Measurements from ENCODE around the gene PTPRD.
"Not testable (repeated sequence)": the region's sequence is repeated elsewhere in the genome, so short reads cannot be mapped to it uniquely, and the experiment has no call there.

The PTPRD gene

DNA sequence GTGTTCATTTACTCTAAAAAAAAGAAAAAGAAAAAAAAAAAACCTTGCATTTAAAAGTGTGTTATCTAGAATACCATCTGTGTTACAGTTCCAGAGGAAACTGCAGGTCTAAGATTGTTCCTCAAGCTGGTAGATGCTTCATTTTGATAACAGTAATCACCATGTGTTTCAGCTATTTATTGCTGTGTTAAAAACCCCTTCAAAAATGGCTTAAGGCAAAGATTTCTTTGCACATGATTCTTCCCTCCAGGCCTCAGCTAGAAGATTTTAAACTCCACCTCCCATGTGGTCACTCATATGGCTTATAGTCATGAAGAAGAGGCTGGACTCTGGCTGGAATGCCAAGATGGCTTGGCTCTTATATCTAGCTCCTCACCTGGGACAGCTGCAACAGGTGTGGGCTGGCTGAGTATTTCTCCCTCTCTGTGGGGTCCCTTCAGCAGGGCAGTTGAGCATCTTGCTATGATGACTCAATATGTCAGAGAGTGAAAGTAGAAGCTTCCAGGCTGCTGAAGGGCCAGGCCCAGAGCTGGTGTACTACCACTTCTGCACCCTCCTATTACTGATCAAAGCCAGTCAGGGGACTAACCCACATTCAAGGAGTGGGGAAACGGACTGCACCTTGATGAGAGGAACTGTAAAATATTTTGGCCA, 1892.8 kb downstream of the PTPRD start:
- DNase-seq (ENCODE audit: low spot score) = no peak

DNA sequence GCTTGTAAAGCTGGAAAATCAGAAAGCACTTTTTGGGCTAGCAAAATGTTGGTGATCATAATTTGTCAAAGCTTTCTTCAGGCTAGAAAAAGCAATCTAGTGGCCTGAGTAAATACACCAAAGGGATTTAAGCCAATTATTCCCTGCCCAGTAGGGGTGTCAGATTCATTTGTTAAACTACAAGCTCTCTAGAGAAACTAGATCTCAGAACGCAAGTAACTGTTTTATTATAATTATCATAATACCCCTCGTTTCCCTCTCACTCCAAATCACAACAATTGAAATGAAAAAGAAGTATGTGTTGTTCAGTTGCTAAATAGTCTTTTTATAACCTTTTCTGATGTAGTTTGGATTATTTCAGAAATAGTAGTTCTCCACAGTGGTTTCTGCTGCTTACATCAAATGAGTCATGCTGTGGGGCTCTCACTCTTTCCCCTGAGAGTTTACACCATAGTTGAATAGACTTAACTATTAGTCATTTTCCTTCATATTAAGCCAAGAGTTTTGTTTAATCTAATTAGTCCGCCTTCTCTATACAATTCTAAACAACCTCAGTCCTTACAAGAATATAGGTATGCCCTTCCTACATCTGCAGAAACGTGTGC, 1894.6 kb downstream of the PTPRD start:
- DNase-seq (ENCODE audit: low spot score) = no peak

DNA sequence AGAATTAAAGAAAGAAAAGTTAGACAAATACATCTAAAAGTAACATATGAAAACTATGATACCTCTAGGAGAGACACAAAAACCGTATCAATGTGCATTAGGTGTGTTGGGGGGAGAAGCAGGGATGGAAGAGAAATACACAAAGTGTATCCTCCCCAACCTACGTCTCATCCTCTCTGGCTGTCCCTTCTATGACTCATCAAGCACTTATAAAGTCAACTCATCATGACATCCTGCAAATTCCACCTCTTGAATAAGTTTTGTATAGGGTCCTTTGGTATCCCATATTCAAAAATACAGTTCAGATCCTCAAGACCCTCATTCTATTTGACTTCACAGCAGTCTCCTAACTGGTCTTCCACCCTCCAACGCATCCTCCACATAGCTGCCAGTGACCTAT, 1895.7 kb downstream of the PTPRD start:
- DNase-seq (ENCODE audit: low spot score) = no peak

DNA sequence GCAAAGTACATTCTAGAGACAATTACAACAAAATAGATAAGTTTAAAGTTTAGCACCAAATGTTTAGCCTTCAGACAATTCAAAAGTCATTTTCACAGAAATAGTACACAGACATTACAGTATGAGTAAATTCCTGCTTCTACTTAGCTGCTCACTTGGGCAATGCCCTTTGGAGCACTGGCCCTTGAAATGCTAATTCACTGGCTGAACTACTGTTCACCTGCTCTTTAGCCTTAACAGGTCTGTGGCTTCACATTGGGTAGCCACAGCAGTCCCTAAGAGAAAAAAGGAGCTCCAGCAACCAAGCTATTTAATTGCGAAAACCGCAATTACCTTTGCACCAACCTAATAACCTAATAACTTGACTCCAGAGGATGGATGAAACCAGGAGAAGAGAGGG, 1897.0 kb downstream of the PTPRD start:
- no peak for DNase-seq (ENCODE audit: low spot score)

DNA sequence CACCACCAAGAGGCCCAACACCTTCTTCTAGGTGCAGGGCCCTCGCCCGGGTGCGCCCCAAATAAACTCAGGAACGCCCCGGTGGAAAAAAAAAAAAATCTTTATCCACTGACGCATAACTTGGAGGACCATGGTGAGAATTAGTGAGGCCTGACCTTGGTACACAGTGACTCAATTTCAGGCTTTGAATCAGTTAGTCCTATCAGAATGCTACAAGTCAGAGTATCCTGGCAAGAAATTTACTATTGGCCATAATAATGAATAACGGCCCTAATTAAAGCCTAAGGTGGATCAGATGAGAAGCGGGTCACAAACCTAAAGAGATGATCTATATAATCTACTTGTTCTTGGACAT, 1899.0 kb downstream of the PTPRD start:
- no peak for DNase-seq (ENCODE audit: low spot score)

DNA sequence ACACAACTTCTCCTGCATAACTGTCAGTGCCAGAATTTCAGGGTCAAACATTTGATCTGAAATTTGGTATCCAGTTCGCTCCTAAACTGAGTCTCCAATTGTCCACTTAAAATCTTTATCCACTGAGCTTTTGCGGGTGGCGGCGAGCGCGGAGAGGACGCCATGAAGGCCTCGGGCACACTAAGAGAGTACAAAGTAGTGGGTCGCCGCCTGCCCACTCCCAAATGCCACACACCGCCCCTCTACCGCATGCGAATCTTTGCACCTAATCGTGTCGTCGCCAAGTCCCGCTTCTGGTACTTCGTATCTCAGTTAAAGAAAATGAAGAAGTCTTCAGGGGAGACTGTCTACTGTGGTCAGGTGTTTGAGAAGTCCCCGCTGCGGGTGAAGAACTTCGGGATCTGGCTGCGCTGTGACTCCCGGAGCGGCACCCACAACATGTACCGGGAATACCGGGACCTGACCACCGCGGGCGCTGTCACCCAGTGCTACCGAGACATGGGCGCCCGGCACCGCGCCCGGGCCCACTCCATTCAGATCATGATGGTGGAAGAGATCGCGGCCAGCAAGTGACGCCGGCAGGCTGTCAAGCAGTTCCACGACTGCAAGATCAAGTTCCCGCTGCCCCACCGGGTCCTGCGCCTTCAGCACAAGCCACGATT, 1899.5 kb downstream of the PTPRD start:
- DNase-seq (ENCODE audit: low spot score) = no peak

DNA sequence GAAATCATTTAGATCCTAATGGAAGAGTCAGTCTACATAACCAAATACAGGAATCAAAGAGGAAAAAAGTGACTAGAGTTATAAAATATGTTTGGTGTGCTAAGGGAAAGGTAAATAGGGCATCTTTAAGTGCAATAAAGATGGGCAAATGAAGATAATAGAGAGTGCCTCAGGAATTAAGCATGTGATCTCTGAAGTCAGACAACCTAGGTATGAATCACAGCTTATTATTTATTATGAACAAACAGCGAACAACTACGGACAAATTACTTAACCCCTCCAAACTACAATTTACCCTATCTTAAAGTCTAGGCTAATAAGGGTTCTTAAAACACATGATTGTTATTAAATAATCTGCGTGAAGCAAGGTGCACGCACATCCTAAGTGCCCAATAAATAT, 1903.1 kb downstream of the PTPRD start:
- DNase-seq (ENCODE audit: low spot score) = no peak

DNA sequence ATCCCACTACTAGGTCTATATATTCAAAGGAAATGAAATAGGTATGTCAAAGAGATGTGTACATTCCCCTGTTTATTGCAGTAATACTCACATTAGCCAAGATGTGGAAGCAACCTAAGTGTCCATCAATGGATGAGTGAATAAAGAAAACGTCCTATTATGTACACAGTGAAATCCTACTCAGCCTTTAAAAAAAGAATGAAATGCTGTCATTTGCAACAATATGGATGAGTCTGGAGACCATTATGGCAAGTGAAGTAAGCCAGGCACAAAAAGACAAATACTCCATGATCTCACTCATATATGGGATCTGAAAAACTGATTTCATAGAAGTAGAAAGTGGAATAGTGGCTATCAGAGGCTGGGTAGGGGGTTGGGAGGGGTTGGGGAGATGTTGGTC, 1904.1 kb downstream of the PTPRD start:
- DNase-seq (ENCODE audit: low spot score) = no peak

DNA sequence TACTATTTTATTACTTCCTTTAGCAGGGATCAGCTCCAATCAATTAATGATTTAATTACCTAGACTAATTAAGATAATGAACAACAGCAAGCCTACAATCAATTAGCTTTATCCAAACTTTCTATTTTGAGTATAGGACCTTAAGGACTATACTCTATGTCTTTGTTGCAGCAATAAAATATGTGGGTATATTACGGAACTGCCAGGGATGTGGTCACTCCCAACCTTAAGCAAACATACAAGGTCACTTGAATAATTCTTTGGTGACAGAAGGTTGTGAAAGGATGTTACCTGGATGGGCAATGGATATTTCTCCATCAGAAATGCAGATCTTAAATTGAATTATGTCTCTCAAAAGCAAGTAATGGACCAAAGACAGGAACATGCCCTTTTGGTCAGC, 1905.8 kb downstream of the PTPRD start:
- no peak for DNase-seq (ENCODE audit: low spot score)

DNA sequence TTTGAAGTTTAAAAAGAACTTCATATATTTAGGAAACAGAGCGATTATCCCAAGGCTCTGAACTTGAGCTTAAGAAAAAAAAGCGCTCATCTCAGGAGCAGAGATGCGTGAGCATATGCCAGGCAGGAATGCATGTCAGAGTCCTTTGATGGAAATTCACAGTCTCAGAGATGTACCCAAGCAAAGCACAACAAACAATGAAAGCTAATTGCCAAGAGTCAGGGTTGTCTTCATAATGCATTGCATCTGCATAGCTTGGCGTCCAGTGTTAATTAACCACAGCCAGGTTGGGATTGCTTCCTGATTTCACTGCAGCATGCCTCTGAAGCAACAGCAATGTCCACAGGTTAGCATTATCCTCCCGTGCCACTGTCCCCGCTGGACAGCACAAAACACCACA, 1906.3 kb downstream of the PTPRD start:
- DNase-seq (ENCODE audit: low spot score) = no peak

DNA sequence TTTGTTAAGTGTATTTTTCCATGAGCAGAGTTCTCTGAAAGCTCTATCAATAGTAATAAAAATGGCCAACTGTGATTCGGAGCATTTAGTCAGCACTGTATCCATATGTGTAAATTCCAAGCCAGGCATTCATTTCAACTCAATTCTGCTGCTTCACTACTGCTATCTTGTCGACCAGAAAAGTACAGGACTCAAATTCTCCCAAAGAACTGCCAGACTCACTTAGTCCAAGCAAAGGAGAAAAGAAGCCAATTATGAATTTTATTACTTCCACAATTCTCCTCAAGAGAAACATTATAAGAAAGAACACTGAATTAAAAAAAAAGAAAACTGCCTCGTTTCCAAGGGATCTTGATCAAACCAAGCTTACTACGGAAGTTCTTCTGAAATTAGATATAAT, 1906.9 kb downstream of the PTPRD start:
- no peak for DNase-seq (ENCODE audit: low spot score)

DNA sequence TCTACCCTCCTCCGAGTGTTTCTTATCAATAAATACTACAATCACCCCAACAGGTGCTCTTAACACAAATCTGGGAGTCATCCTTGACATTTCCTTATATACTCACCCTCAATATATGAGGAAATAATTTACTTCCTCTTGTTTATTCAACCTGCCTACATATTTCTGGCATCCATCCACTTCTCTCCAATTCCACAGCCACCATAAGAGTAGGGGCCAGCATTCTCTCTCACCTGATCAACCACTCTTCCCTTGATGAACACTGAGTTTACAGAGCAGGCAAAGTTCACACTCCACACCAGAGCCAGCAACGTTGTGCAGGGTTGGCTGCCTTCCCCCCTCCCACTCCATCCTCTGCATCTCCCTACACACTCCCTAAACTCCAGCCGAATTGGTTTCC, 1908.9 kb downstream of the PTPRD start:
- DNase-seq (ENCODE audit: low spot score) = no peak

DNA sequence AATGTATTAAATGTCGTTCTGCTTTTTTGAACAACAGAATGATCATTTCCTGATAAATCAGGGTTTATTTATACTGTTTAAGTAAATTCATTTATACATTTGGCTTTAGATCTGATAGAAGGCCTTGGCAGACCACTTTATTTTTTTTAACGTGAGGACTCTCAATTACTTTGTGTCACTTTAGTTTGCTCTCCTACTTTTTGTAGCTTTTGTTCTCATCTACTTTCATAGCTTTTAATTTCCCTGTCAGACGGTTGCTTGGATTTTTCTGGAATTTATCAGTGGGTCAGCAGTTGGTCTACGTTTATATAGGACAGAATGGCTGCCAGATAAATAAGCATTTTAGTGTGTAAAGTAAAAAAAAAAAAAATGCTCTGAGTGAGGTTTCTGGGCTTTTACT, 1910.9 kb downstream of the PTPRD start:
- DNase-seq (ENCODE audit: low spot score) = no peak

DNA sequence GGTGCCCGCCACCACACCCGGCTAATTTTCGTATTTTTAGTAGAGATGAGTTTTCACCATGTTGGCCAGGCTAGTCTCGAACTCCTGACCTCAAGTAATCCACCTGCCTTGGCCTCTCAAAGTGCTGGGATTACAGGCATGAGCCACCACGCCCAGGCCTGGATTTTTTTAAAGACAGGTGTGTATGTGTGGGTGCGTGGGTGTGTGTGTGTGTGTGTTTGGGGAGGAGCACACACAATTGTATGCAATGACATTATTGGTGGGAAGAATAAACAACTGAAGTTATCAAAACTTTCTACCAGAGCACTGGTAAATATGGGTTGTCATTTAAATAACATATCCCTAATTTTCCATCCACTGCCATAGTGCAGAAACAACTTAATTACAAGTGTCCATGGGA, 1915.2 kb downstream of the PTPRD start:
- not testable (repeated sequence) for DNase-seq (ENCODE audit: low spot score)

DNA sequence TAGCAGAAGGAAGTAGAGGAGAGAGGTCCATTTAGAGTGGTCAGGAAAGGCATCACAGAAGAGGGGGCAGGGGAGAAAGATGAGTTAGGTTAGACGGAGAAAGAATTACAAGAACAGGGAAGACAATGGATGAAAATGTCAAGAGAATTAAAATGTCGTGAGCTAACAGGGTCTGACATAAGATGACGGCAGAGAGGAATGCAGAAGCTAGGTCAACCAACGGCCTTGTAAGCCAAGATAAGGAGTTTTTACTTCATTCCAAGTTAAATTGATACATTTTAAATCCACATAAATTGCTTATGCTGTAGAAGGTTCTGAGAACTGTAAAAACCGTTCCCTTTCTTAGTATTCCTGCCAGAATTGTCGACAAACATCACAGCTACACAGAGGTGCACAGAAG, 1916.3 kb downstream of the PTPRD start:
- DNase-seq (ENCODE audit: low spot score) = no peak

DNA sequence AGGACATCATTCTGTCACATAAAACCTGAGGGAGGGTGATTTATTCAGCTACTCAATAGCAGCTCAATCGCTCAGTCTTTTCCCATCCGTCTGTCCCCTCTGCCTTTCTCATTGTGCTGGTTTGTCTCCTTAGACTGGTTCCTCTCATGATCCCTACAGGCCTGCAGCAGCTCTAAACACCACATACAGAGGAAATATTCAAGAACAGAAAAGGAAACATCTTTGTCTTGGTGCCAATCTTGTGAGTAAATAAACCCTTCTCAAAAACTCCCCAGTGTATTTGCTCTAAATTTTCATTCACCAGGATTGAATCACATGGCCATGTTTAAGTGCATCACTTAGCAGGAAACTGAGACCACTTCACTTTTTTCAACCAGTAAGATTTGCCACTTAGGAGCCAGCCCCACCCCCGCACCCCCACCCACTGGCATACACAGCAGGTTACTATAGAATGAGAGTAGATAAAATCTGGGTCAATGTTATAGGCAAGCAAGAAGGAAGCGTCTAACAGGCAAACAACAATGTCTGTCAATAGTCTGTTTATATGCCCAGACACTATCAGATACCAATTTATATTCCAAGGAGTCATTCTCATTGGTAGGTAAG, 1917.7 kb downstream of the PTPRD start:
- DNase-seq (ENCODE audit: low spot score) = no peak

DNA sequence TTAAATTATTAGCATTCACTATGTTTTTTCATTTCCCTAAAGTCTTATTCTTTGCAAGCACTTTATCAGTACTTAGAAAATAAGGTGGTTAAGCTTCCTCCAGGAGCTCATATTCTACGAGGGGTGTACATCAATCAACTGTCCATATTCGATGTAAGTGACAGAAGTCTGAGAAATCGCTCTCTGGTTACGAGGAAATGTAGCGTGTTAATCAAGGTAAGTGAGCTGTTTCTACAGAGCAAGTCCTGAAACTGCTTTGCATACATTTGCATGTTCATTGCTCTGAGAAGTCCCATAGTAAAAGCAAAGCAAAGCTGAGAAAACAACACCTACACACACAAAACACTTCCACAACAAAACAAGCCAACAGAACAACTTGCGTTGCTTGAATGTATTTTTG, 1919.3 kb downstream of the PTPRD start:
- no peak for DNase-seq (ENCODE audit: low spot score)

DNA sequence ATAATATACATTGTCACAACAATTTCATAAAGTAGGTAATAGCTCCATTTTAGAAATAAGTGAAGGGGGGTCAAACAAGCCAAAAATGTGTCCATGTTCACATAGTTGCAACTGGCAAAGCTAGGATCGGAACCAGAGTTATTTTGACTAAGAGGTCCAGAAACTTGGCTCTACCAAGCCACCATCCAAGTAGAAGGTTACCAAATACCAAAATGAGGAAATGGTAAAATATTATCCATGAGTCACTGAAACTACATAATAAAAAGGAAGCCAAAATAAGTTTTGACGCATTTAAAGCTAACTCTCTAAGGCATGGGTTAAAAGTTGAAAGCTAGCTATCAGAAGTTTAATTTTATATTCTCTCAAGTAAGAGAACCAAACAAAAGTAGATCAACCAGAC, 1926.3 kb downstream of the PTPRD start:
- DNase-seq (ENCODE audit: low spot score) = no peak

DNA sequence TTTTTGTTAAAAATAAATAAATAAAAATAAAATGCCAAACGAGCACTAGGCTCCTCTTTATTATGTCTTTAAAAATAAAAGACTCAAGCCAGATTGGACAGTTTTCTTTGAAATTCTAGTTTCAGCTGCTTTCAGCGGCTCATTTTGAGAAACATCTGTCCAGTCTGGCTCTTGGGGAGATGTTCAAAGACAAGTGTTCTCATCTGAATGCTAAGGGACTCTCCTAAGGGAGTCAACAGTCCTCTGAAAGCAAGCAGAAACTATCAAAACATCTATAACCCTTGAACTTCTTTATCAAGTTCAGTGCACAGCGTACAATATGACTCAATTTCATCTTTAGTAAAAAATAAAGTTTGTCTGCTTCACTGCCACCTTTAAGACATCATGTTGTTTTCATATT, 1927.0 kb downstream of the PTPRD start:
- no peak for DNase-seq (ENCODE audit: low spot score)

DNA sequence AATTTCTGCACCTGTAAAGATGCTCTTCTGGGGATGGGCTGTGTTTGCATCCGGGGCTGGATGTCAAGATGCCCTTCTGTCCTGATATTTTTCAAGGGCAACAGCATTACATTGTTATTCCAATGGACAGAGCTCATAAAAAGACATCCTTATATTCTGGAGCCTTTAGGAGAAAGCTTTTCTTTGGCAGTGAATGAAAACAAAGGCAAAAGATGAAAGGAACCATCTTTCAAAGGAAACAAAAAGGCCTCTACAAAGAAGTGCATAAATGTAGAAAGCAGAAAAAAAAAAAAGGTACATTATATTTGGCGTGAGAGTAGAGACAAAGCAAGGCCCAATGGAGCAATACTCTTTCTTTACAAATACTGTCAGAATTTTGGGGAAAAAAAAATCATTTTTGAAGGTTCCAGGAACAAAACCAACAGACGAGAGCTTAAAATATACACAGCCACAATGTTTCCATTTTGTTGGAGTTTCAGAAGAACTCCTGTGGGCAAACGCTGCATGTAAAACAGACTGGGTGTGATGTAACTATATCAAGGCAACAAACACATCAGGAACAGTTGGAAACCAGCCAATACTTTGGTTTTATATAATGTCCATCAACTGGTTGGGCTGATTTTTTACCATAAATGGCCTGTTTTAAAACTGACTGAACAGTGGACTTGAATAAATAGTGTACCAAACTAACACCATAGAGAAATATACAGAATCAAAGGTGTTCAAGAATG, 1927.7 kb downstream of the PTPRD start:
- DNase-seq (ENCODE audit: low spot score) = no peak

DNA sequence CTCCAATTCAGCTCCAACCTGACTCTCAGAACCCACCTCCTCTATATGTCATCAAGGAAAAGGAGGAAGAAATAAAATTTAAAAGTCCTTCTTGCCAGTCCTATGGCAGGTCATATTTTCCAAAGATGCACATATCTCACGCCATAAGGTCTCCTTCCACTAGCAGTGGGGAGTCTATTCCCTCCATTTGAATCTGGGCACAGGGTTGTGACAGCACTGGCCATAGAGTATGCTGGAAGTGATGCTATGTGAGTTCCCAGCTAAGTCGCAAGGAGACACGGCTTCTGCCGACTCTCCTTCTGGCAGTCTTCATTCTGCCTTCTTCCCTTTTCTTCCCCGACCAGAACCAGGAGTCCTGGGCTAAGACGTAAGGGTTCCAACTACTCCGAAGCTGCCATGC, 1929.3 kb downstream of the PTPRD start:
- DNase-seq (ENCODE audit: low spot score) = no peak

DNA sequence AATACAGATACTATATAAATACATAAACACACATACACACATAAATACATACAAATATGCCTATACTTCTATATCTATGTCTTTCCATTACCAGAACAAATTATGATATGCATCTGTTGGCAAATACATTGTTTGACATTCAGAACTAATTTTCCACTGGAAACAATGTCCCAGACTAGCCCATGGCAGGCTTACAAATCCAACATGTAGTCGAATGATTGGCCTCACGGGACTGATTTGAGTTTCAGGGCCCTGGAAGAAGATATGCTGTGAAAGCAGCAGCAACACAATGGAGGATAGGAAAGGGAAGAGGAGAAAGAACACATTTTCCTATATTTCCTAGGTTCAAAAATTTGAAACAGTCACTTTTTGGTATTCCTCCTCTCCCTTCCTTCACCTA, 1932.1 kb downstream of the PTPRD start:
- no peak for DNase-seq (ENCODE audit: low spot score)

DNA sequence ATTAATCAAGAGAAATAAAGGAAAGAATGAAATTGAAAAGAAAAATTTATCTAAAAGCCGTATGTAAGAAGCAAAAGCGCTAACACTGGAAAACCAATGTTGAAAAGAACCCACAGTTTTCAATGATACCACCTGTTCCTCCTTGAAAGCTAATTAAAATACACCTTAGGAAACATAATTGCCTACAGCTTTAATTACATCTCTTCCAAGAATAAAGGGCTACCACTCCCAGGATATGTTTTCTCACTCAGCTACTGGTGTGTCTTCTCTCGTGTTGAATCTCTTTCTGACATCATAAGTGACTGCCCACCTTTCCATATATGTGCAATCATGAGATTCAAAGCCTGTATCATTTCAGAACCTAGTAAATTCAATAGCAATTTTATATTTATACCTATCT, 1932.6 kb downstream of the PTPRD start:
- no peak for DNase-seq (ENCODE audit: low spot score)
